HG03060 (cell line): ENCODE data around the gene CSK.
"Not testable (repeated sequence)": the region's sequence is repeated elsewhere in the genome, so short reads cannot be mapped to it uniquely, and the experiment has no call there.

ENCODE experiments used
- ATAC-seq: cut with Tn5 transposase; IDR thresholded peaks from one replicate; pipeline ENCODE4 v1.9.1; 2021; ENCODE audit warnings: low read depth, moderate number of reproducible peaks; ENCODE audit not compliant: unreplicated experiment

CSK gene

DNA sequence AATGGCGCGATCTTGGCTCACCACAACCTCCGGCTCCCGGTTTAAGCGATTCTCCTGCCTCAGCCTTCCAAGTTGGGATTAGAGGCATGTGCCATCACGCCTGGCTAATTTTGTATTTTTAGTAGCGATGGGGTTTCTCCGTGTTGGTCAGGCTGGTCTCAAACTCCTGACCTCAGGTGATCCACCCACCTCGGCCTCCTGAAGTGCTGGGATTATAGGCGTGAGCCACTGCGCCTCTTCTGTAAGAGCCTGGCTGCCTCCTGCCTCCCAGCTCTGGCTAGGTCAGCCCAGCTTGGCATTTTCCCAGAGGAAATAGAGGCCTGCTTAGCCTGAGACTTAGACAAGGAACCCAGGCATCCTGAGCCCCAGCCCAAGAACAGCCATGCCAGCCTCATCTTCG lies 4.2 kb downstream of the CSK start:
- ATAC-seq, result not testable (repeated sequence)

DNA sequence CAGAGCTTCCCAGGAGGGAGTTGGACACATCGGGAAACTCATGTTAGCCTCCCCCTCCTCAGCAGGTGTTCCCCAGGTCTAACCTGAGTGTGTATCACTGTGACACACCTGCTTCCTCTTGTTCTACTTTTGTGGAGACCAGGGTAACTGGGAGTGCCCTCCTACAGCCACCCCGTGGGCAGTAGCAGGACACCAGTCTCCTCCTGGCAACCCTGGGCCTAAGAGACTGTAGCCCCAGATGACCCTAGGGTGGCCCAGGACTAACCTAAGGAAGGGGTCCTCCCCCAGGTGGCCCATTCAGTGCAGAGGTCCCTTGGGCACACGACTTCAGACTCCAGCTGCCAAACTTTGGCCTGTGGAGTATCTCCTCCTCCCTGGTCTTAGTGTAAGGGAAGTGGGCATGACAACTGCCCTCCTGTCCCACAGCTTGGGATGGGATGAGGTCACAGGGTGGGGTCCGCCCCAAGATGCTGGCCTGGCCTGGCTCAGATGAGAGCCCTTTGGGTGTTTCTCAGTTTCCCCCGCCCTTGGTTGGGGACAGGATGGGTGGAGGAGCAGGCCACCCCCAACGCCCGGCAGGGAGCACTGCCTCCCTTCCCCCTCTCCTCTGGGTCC lies 4.8 kb downstream of the CSK start:
- no peak for ATAC-seq

DNA sequence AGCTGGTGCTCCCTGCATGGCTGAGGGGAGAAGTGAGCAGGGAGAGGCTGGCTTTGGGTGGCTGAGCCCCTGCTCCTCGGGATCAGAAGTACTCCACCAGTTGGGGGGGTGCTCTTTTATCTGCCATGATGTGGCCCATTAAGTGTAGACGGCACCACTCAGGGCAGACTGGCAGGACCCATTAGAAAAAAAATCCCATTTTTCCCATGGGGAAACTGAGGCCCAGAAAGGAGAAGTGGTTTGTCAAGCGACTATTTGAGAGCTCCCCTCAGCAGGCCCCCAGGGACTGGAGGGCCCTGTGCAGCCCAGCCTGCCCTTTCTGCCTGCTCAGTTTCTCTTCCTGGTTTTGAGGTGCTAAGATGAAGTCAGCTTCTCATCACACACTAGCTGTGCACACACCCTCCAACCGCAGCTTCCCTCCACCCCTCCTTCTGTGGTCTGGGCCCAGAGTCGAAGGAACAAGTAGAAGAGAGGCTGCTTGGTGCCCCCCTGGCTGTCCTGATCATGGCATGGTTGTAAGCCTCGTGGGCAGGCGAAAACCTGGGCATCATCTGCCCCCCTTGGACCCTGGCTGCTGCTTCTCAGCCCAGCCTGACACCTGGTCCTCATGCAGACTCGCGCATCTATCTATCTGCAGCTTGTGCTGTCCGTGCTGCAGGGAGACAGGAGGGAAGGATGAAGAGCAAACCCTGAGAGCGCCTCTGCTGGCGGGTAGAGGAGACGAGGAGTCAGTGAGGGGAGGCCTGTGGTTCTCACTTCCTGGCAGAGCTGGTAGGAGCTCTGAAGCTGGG lies 5.6 kb downstream of the CSK start:
- peak; percentile 35 for ATAC-seq

DNA sequence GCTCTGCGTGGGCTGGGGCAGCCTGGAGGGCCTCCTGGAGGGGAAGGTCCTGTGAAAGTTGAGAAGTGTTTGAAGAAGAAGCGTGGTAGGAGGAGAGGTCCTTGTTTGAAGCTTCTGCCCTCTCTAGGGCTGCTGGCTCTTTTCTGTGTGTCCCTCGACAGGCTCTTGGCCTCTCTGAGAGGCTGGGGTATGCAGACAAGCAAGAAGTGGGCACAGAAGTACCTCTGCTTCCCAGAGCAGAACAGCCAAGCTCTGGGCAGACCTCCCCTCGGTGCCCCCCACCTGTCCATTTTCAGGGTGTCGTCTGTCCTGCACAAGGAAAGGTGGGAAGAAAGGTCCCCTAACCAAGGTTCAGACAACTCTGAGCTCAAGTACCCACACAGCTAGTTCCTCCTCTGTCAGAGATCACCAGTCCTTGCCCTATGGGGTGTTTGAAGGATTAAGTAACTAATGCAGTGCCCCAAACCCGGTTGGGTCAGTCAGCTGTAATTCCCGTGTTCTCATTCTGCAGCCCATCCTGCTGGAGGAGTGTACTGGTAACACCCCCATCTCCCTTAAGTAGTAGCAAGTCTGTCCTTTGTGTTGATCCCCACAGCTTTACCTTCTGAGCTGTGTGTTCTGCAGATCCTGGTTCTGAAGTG lies 6.3 kb downstream of the CSK start:
- no peak for ATAC-seq

DNA sequence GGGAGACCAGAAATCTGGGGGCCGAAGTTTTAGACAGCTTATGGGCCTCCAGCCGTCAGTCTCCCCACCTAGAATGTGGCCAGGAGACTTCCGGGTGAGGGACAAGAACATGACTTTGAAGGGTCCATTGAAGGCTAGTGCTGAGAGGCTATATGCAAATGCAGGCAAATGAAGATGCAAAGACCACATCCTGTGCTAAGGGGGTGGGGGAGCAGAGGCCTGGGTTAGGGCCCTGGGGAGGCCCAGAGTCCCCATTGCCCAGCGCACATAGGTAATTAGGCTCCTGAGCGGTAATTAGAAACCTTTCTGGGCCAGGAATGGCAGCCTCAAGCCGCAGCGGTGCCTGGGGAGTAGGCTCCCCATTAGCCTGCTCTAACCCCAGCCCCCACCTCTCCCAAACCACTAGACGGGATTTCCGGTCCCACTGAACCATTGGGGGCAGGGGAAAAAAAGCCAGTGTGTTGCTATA lies 6.8 kb downstream of the CSK start:
- ATAC-seq, result no peak

DNA sequence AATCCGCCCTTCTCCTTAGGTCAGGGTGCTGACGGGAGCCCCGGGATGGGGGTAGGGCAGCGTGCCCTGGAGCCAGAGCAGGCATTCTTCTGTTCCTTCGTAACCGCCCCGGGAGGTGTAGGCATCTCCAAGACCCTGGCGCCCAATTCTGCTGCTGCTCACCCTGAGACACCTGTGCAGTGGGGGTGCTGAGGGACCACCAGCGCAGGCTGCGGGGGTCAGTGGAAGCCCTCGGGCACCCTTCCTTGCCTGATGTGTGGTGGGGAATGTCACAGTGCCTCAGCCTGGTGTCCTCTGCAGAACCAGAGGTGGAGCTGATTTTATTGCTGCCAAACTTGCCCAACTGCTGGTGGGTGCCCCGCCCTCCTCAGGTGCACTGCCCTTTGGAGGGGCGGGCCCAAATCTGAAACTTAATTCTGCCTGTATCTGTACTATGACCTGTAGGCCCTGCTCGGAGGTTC lies 7.3 kb downstream of the CSK start:
- ATAC-seq, result no peak

DNA sequence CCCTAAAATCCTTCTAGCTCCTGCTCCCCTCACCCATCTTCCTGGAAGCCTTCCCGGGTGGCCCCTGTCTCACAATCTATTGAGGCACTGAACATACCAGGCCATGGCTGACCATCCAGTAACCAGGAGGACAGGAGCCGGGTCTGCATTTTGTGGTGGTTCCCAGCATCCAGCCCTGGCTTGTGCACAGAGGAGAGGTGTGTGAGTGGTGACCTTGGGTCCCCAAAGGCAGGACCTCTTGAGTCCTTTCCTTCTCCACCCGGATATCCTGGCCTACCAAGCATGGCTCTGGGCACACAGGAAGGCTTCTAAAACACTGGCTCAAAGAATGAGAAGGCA lies 7.8 kb downstream of the CSK start:
- no peak for ATAC-seq

DNA sequence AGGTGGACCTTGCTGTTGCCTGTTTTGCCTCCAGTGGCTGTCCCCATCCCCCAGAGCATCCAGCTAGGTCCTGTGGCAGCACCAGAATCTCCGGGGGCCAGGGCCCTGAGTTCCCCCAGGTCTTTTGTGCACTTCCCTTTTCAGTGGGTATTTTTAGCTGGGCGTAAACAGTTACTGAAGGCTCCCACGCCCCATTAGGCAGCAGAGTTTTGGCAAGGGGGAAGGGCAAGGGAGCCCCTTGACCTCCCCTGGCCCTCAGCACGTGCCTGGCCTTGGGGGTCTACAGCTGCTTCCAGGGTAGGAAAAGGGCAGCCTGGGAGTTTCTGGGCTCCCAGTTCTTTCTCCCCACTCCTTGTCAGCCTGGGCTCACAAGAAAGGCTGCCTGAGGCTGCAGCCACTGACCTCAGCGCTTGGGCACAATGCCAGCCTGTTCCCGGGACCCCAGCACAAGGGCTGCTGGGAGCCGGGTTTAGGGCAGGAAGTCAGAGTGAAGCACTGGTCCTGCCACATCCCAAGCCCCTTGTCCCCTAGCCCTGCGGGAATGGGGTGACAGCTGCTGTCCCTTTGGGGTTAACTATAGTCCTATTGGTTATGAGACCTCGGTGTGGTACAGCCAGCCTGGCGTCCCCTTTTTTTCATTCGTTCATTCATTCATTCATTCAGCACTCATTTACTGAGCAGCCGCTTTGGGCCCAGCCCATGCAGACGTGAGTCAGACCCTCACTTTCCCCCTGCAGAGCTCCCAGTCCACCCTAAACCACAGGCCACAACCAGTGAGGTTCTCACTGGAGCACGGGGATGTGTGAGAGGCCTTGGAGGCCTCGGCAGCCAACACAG lies 8.4 kb downstream of the CSK start:
- ATAC-seq, result no peak

DNA sequence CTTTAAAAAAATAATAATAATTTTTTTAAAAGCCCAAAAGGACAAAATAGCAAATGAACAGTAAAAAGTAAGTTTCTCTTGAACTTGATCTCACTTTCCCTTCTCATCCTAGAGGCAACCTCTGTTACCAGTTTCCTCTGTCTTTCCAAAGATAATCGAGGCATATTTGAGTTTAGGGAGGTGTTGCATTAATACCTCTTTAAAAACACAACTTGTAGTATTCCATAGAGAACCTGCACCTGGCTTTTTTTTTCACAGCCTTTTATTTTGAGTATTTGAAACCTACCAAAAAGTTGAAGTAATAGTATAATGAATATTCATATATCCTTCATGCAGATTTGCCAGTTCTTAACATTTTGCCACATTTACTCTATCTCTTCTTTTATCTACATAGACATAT lies 9.1 kb downstream of the CSK start:
- no peak for ATAC-seq

DNA sequence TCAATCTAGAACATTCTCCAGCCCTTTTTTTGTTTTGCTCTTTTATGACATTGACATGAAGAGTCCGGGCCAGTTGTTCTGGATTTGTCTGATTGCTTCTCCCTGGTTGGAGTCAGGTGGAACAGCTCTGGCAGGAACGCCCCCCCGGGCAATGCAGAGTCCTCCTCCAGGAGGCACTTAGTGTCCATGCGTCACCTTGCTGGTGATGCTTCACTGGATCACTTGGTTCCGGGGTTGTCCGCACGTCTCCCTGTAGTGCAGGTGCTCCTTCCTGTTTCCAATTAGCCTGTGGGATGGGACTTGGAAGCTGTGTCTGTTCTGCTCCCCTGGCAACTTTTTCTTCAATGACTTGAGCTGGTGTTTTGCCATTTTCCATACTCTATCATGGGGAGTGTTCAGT lies 9.8 kb downstream of the CSK start:
- ATAC-seq, result no peak

DNA sequence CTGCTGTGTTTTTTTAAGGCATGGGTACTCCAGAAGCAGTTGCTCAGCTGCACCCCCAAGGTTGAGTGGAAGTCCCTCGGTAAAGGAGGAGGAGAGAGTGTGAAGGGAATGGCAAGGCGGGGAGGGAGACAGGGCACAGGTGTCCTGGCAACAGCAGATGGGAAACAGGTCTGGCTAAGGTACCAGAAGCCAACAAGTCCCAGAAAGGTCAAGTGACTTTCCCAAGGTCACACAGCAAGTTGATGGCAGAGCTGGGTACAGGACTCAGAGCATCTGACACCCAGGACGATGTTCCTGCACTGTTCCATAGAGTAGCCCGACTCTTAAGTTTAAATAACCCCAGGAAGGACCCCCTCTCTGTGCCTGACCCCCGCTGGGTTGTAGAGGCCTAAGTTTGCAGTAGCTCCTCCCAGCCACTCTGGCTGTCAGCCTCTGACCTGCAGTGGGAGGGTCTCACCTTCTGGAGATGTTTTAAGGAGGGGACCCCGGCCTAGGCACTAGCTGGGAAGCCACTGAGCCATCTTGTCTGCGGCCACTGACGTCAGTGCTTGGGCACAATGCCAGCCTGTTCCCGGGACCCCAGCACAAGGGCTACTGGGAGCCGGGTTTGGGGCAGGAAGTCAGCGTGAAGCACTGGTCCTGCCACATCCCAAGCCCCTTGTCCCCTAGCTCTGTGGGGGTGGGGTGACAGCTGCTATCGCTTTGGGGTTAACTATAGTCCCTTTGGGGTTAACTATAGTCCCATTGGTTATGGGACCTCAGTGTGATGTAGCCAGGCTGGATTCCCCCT lies 10.5 kb downstream of the CSK start:
- ATAC-seq, result no peak

DNA sequence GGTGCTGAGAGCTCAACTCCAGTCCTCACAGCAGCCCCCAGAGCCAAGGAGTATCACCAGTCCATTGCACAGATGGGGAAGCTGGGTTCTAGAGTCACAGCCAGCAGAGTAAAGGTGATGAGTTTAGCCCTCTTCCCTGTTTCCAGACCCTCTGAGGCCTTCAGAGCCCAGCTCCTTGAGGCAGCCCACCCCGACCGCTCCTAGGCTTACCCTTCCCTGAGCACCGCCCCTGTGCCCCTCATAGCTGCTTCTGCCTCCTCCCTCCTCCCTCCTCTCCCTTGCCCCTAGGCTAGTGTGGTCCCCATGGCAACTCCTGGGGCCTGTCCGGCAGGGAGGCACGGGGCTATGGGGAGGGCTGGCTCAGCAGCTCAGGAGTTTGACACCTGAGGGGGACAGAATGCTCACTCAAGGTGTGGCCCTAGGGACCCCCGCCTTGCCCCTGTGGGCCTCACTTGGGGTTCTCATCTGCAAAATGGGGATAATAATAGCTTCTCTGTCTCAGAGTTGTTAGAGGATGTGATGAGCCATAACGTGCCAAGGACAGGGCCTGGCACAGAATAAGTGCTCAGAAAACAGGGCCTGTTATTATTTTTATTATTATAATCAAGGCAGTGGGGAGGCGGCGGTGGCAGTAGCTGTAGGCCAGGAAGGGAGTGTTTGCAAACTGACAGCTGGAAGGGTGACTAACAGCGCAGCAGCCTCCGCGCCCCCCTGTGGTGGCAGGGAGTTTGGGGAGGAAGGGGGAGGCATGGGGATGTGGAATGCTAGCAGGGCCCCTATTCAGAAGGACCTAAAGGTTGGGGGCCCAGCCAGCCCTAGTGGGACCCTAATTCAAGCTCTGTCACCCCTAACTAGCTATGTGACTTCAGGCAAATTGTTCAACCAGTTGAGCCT lies 11.5 kb downstream of the CSK start:
- ATAC-seq, result no peak

DNA sequence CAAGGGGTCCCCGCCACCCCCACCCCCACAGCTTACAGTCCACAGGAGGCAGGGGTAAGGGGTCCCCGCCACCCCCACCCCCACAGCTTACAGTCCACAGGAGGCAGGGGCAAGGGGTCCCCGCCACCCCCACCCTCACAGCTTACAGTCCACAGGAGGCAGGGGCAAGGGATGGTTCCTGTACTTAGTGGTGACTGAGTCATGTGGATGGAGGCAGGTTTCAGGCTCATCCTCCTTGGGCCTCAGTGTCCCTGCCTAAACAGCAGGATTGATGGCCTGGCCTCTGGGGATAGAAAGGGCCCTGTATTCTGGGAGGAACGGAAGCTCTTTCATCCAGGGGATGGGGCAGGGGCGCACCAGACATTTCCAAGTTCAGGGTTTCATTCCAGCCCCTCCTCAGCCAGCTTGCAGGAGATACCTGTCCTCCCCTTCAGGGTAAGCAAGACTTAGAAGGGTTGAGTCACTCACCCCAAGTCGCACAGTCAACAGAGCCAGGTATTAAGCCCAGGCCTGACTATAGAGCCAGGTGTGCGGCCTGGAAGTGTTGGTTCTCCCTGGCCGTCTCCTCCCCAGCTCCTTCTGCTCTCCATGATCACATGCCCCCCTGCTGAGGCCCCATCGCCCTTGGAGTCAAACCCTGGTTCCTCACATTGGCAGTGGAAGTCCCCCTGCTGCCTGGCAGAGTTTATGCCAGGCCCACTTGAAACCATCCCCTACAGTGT lies 12.5 kb downstream of the CSK start:
- ATAC-seq, result no peak

DNA sequence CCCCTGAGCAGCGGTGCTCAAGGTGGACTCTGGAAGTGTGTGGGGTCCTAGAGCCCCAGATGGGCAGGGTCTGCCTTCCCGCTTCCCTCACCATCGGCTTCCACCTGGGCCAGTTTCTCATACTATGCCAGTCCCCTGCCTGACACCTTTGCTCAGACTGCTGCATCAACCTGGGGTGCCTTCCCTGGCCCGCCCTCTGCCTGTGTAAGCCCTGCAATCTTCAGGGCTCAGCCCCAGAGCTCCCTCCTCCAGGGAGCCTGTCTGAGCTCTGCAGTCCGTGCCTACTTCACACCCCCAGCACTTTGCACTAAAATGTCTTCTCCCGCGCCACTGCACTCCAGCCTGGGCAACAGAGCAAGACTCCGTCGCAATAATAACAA lies 13.1 kb downstream of the CSK start:
- no peak for ATAC-seq

DNA sequence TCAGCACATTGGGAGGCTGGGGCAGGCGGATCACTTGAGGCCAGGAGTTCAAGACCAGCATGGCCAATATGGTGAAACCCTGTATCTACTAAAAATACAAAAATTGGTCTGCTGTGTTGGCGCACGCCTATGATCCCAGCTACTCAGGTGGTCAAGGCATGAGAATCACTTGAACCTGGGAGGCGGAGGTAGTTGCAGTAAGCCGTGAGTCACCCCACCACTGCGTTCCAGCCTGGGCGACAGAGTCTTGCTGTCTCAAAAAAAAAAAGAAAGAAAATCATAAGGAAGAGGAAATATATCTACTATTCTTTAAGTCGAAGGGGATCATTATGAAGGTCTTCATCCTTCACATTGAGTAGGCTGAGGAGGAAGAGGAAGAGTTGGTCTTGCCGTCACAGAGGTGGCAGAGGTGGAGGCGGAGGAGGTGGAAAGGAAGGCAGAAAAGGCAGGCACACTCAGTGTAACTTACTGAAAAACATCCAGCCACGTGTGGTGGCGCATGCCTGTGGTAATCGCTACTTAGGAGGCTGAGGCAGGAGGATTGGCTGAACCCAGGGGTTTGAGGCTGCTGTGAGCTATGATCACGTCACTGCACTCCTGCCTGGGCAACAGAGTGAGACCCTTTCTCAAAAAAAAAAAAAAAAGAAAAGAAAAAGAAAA lies 14.2 kb downstream of the CSK start:
- no peak for ATAC-seq

DNA sequence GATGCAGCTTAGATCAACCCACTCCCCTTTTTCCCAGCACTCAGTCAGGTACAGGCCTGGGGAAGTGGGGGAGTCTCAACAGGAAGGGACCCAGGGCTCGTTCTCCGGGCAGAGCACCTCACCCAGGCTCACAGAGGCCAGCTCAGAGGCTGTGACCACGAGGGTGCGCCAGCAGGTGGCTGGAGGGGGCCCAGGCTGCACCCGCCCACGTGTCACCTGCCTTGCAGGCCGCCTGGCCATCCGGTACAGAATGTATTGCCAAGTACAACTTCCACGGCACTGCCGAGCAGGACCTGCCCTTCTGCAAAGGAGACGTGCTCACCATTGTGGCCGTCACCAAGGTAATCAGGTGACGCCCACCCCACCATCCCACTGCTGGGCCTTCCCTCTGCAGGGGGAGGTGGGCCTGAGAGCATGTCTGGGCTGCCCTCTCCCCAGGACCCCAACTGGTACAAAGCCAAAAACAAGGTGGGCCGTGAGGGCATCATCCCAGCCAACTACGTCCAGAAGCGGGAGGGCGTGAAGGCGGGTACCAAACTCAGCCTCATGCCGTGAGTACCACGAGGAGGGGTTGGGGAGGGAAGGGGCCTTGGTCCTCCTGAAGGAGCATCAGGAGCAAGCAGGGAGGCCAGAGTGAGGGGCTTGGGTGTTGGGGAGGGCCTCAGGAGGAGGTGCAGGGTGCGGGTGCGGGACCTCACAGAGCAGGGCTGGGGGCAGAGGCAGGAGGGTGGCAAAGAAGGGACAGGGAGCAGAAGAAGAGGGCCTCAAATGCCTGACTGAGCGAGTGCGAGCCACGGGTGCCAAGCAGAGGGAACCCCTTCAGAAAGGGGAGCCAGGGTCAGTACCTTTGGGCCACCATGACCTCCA lies 16.7 kb downstream of the CSK start:
- ATAC-seq, result no peak

DNA sequence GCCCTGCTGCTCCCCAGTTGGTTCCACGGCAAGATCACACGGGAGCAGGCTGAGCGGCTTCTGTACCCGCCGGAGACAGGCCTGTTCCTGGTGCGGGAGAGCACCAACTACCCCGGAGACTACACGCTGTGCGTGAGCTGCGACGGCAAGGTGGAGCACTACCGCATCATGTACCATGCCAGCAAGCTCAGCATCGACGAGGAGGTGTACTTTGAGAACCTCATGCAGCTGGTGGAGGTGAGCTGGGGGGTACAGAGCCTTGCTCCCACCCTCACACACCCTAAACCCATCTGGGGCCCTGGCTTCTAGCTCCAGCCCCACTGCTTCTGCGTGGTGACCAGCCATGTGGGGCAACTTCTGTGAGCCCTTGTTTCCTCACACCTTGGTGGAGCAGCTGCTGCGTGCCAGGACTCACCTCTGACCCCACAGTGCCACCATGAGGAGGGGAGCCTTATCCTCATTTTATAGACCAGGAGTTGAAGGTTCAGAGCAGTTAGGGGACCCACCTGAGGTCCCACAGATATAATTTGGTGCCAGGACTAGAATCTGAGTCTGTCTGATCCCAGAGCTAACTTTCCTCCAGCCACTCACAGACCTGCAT lies 17.5 kb downstream of the CSK start:
- no peak for ATAC-seq
